K562 (cell line): Measurements from ENCODE around the gene PRAMEF1. TPM values are rescaled to one million over a fixed set of nuclear protein-coding genes. Genes with fewer than 3 reads are reported as not detected.
A peak's percentile ranks its signal among the peaks of the same experiment; 100 is the strongest.

ENCODE experiments used
- ATAC-seq: fragments of 200-7000 bp; cut with Tn5 transposase; 3 replicates; pipeline ENCODE4 v1.9.1; 2020; ENCODE audit warnings: moderate library complexity
- BruUV-seq: library from RNA; stranded (reverse); fragments of 400-500 nt; replicated peaks from 2 replicates; lab custom pipeline; 2021; lab: Mats Ljungman, UMichigan
- CTCF ChIA-PET: fragments of 300-600 bp; formaldehyde crosslinking; extraction: SDS; loops from one replicate; lab custom pipeline; 2021; ENCODE audit warnings: low intra/inter-chr PET ratio; lab: Yijun Ruan, JAX
- POLR2A ChIA-PET: fragments of 300-600, 350-650 bp; sonication (Branson Sonifier 250); formaldehyde crosslinking; extraction: SDS; loops from one replicate; lab custom pipeline; 2021; ENCODE audit warnings: antibody characterized with exemption, inconsistent platforms; lab: Yijun Ruan, JAX
- DNase-seq, 4 experiments: peaks; one replicate each; pipeline versions ENCODE4 v3.0.0 to v3.0.0-alpha.2; 2011 to 2018; ENCODE audit warnings: low spot score in 3 of 4, mixed read lengths in 3 of 4; ENCODE audit errors: extremely low read depth in 1 of 4
- FAIRE-seq: peaks from 2 replicates; lab custom pipeline; 2011; peaks lifted over from hg19 to GRCh38; lab: Jason Lieb, UNC
- H2AFZ ChIP-seq: 2 replicates; pipeline ENCODE4 v1.6.0; 2011; ENCODE audit warnings: low read depth, low read length, control low read depth, inconsistent platforms
- H3K27ac ChIP-seq: fragments of 200-600 bp; 3 replicates; pipeline ENCODE4 v1.8.0; 2011; ENCODE audit warnings: low read depth, mild to moderate bottlenecking, control low read depth, inconsistent platforms, low read length, moderate library complexity, mixed read lengths; ENCODE audit errors: extremely low read depth
- H3K27me3 ChIP-seq, 2 experiments: fragments of 300-600 bp in 1 of 2; 2 replicates in 1 of 2; 3 replicates in 1 of 2; pipeline versions ENCODE4 v1.6.0 to v1.8.0; 2011; ENCODE audit warnings: inconsistent platforms in 2 of 2, low read length in 2 of 2, mild to moderate bottlenecking in 1 of 2, mixed read lengths in 1 of 2, moderate library complexity in 1 of 2; ENCODE audit not compliant: control insufficient read depth in 2 of 2, insufficient read depth in 2 of 2
- H3K36me3 ChIP-seq: fragments of 300-600 bp; 3 replicates; pipeline ENCODE4 v1.8.0; 2011; ENCODE audit warnings: mild to moderate bottlenecking, low read length, inconsistent platforms; ENCODE audit not compliant: control insufficient read depth, insufficient read depth
- H3K4me1 ChIP-seq, 2 experiments: fragments of 200-600 bp in 1 of 2; replicated peaks in 1 of 2; 2 replicates in 1 of 2; 3 replicates in 1 of 2; pipeline versions ENCODE4 v1.5.1 to v1.8.0; 2011; ENCODE audit warnings: inconsistent platforms in 2 of 2, low read length in 2 of 2, mild to moderate bottlenecking in 1 of 2, mixed read lengths in 1 of 2, moderate library complexity in 1 of 2; ENCODE audit not compliant: control insufficient read depth in 2 of 2, insufficient read depth in 2 of 2
- H3K4me2 ChIP-seq: 2 replicates; pipeline ENCODE4 v1.6.1; 2011; ENCODE audit warnings: low read length, control low read depth, inconsistent platforms, mixed read lengths; ENCODE audit not compliant: insufficient read depth
- H3K4me3 ChIP-seq: fragments of 200-600 bp; sonication (generic), shearing (Covaris generic); 2 replicates; pipeline ENCODE4 v1.5.1; 2016; ENCODE audit warnings: control low read depth, inconsistent platforms
- H3K79me2 ChIP-seq: fragments of 200-600 bp; 3 replicates; pipeline ENCODE4 v1.8.0; 2011; ENCODE audit warnings: low read length, inconsistent platforms; ENCODE audit not compliant: control insufficient read depth, insufficient read depth
- H3K9ac ChIP-seq, 2 experiments: 2 replicates each; pipeline versions ENCODE4 v1.6.0 to v1.6.1; 2011; ENCODE audit warnings: low read depth in 2 of 2, low read length in 2 of 2, control low read depth in 1 of 2, inconsistent platforms in 1 of 2, mild to moderate bottlenecking in 1 of 2, mixed read lengths in 1 of 2; ENCODE audit not compliant: insufficient read depth in 1 of 2
- H3K9me1 ChIP-seq: one replicate; pipeline ENCODE4 v1.6.0; 2011; ENCODE audit warnings: inconsistent platforms, mild to moderate bottlenecking, low read length, moderate library complexity; ENCODE audit not compliant: control insufficient read depth, insufficient read depth
- H3K9me3 ChIP-seq: replicated peaks from 2 replicates; pipeline ENCODE4 v1.5.1; 2011; ENCODE audit warnings: low read depth, low read length, inconsistent platforms; ENCODE audit not compliant: control insufficient read depth, insufficient read depth
- H4K20me1 ChIP-seq: replicated peaks from 2 replicates; pipeline ENCODE4 v1.6.1; 2011; ENCODE audit warnings: low read length, inconsistent platforms, mixed read lengths; ENCODE audit not compliant: control insufficient read depth, insufficient read depth
- POLR2G ChIP-seq: fragments of 200-400 bp; formaldehyde crosslinking; IDR thresholded peaks from 2 replicates; pipeline ENCODE4 v1.6.1; 2017; ENCODE audit warnings: low read depth, mild to moderate bottlenecking, antibody characterized with exemption, low read length, moderate library complexity
- PRMT5 ChIP-seq: sonication (generic); formaldehyde crosslinking; IDR thresholded peaks from 2 replicates; pipeline ENCODE4 v1.5.0; 2020; ENCODE audit warnings: missing genetic modification reagents
- RFX1 ChIP-seq: fragments of 450-650 bp; IDR thresholded peaks from 2 replicates; pipeline ENCODE4 v1.6.1; 2016; ENCODE audit warnings: mild to moderate bottlenecking, moderate library complexity
- U2AF2 ChIP-seq: fragments of 200-400 bp; formaldehyde crosslinking; optimal IDR thresholded peaks from 2 replicates; pipeline ENCODE3; 2017; ENCODE audit warnings: low read depth, mild to moderate bottlenecking, low read length
- WGBS: fragments of 100-300 bp; shearing (Covaris generic); methylation state at CpG from one replicate; pipeline ENCODE4 v1.1.6; 2016; ENCODE audit warnings: low coverage, mixed read lengths; ENCODE audit not compliant: insufficient coverage; ENCODE audit errors: missing lambda C conversion rate; 5-methylcytosine and 5-hydroxymethylcytosine counted together
- in situ Hi-C: fragments of 300-500 bp; cut with MboI; formaldehyde crosslinking; loops from 4 replicates; pipeline ENCODE4 v1.15.0; 2018; ENCODE audit warnings: inconsistent platforms, mixed read lengths
- intact Hi-C: fragments of 100-400 bp; cut with micrococcal nuclease; formaldehyde crosslinking; loops from 2 replicates; pipeline ENCODE4 v1.14.2; 2022
- polyA plus RNA-seq, 8 experiments: library from polyadenylated mRNA; depleted of rRNA in 4 of 8; stranded (reverse) in 5 of 8; unstranded in 3 of 8; fragments of >200 nt; fragmentation: Nextera tagmentation in 2 of 8; fragmentation: Illumina TruSeq in 1 of 8; extraction: Ambion mirVana in 2 of 8; extraction: Trizol in 1 of 8; gene quantifications; 2 replicates each; pipeline versions ENCODE4 v1.2.1 to v1.2.3, GENCODE V29; 2011 to 2014; ENCODE audit warnings: inconsistent platforms in 1 of 8, missing spikeins in 1 of 8
- total RNA-seq, 7 experiments: library from RNA; depleted of rRNA in 6 of 7; stranded (reverse); fragments of >200 nt in 6 of 7; fragmentation: Illumina TruSeq in 2 of 7; extraction: Trizol in 2 of 7; gene quantifications; 2 replicates each; pipeline versions ENCODE4 v1.2.1 to v1.2.3, GENCODE V29; 2011 to 2021; ENCODE audit warnings: low replicate concordance in 1 of 7
- TF ChIP-seq, protein P1 (sequence below): fragments of 200-600 bp; sonication (generic); IDR thresholded peaks from one replicate; pipeline ENCODE4 v1.6.1; 2012; ENCODE audit warnings: mild to moderate bottlenecking, low read depth, low read length, inconsistent platforms
- TF ChIP-seq, protein P2 (sequence below): fragments of 200-800 bp; sonication (Bioruptor generic); IDR thresholded peaks from 2 replicates; pipeline ENCODE4 v1.6.1; 2017; ENCODE audit warnings: missing genetic modification characterization, missing compliant biosample characterization
- TF ChIP-seq, protein P3 (sequence below), 2 experiments: fragments of 450-650 bp; conservative IDR thresholded peaks; 2 replicates each; pipeline ENCODE4 v1.6.1; 2017; ENCODE audit warnings: mild to moderate bottlenecking in 2 of 2, moderate library complexity in 2 of 2

PRAMEF1 gene
- total and polyA plus RNA-seq, 9 of the 15 experiments (the other 6 are each of a cell fraction or from before 2014, with no cell fraction given): not detected

DNA sequence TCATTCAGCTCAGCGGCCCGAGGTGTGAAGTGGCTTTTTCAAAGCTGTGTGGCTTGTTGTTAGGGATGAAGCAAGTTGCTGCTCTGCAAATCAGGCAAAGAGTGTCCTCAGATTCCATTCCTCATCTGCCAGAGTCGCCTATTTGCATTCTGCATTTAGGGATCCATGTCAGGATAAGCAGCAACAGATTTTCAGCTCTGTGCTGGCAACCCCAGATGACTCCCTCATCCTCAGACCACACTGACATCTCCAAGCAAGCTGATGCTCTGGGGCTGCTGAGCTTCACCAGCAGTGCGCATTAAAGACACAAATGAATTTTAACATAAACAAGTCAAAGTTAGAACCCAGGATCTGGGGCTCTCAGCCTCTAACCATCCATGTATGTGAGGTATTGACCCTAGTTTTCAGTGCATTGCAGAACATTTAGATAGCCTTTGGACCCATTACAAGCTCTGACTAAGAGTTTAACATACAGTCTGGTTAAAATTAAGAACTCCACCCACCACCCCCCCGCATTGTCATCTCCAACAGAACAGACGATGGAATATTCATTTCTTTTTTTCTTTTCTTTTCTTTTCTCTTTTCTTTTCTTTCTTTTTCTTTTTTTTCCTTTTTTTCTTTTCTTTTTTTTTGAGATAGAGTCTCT lies 34.3 kb upstream of the PRAMEF1 start:
- no TSS peak for BruUV-seq
- H3K79me2 ChIP-seq: no peaks in the 10 kb centered on the region
- H3K4me2 ChIP-seq: no peak overlapping the region
- no peaks in the 10 kb centered on the region for H3K9me3 ChIP-seq
- no peaks in the 10 kb centered on the region for H3K9me1 ChIP-seq
- ChIA-PET CTCF (no interaction called here), POLR2A (interaction anchor here (0.7 to 1.4 kb wide), 5 partner anchors 10 to 722 kb away, joined by 3 to 7 read pairs (median 3); partner anchors contain the start of gene CFAP107)
- H3K27me3 ChIP-seq: peaks cover 13 to 41% of the 10 kb centered on the region in 2 experiments; a peak in 4 of 5 replicates
- DNase-seq: no peak
- no peak overlapping the region for H3K9ac ChIP-seq
- under 1% methylated on average over 6 of the region's 6 CpGs for WGBS
- TF ChIP-seq RFX1 (no peak), PRMT5 (no peak), POLR2G (no peak), U2AF2 (no peak)
- TF ChIP-seq, protein P1, sequence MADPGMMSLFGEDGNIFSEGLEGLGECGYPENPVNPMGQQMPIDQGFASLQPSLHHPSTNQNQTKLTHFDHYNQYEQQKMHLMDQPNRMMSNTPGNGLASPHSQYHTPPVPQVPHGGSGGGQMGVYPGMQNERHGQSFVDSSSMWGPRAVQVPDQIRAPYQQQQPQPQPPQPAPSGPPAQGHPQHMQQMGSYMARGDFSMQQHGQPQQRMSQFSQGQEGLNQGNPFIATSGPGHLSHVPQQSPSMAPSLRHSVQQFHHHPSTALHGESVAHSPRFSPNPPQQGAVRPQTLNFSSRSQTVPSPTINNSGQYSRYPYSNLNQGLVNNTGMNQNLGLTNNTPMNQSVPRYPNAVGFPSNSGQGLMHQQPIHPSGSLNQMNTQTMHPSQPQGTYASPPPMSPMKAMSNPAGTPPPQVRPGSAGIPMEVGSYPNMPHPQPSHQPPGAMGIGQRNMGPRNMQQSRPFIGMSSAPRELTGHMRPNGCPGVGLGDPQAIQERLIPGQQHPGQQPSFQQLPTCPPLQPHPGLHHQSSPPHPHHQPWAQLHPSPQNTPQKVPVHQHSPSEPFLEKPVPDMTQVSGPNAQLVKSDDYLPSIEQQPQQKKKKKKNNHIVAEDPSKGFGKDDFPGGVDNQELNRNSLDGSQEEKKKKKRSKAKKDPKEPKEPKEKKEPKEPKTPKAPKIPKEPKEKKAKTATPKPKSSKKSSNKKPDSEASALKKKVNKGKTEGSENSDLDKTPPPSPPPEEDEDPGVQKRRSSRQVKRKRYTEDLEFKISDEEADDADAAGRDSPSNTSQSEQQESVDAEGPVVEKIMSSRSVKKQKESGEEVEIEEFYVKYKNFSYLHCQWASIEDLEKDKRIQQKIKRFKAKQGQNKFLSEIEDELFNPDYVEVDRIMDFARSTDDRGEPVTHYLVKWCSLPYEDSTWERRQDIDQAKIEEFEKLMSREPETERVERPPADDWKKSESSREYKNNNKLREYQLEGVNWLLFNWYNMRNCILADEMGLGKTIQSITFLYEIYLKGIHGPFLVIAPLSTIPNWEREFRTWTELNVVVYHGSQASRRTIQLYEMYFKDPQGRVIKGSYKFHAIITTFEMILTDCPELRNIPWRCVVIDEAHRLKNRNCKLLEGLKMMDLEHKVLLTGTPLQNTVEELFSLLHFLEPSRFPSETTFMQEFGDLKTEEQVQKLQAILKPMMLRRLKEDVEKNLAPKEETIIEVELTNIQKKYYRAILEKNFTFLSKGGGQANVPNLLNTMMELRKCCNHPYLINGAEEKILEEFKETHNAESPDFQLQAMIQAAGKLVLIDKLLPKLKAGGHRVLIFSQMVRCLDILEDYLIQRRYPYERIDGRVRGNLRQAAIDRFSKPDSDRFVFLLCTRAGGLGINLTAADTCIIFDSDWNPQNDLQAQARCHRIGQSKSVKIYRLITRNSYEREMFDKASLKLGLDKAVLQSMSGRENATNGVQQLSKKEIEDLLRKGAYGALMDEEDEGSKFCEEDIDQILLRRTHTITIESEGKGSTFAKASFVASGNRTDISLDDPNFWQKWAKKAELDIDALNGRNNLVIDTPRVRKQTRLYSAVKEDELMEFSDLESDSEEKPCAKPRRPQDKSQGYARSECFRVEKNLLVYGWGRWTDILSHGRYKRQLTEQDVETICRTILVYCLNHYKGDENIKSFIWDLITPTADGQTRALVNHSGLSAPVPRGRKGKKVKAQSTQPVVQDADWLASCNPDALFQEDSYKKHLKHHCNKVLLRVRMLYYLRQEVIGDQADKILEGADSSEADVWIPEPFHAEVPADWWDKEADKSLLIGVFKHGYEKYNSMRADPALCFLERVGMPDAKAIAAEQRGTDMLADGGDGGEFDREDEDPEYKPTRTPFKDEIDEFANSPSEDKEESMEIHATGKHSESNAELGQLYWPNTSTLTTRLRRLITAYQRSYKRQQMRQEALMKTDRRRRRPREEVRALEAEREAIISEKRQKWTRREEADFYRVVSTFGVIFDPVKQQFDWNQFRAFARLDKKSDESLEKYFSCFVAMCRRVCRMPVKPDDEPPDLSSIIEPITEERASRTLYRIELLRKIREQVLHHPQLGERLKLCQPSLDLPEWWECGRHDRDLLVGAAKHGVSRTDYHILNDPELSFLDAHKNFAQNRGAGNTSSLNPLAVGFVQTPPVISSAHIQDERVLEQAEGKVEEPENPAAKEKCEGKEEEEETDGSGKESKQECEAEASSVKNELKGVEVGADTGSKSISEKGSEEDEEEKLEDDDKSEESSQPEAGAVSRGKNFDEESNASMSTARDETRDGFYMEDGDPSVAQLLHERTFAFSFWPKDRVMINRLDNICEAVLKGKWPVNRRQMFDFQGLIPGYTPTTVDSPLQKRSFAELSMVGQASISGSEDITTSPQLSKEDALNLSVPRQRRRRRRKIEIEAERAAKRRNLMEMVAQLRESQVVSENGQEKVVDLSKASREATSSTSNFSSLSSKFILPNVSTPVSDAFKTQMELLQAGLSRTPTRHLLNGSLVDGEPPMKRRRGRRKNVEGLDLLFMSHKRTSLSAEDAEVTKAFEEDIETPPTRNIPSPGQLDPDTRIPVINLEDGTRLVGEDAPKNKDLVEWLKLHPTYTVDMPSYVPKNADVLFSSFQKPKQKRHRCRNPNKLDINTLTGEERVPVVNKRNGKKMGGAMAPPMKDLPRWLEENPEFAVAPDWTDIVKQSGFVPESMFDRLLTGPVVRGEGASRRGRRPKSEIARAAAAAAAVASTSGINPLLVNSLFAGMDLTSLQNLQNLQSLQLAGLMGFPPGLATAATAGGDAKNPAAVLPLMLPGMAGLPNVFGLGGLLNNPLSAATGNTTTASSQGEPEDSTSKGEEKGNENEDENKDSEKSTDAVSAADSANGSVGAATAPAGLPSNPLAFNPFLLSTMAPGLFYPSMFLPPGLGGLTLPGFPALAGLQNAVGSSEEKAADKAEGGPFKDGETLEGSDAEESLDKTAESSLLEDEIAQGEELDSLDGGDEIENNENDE: no peak
- TF ChIP-seq, protein P2, sequence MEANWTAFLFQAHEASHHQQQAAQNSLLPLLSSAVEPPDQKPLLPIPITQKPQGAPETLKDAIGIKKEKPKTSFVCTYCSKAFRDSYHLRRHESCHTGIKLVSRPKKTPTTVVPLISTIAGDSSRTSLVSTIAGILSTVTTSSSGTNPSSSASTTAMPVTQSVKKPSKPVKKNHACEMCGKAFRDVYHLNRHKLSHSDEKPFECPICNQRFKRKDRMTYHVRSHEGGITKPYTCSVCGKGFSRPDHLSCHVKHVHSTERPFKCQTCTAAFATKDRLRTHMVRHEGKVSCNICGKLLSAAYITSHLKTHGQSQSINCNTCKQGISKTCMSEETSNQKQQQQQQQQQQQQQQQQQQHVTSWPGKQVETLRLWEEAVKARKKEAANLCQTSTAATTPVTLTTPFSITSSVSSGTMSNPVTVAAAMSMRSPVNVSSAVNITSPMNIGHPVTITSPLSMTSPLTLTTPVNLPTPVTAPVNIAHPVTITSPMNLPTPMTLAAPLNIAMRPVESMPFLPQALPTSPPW (CRISPR knock-in tag): peak; percentile 38
- TF ChIP-seq, protein P3, sequence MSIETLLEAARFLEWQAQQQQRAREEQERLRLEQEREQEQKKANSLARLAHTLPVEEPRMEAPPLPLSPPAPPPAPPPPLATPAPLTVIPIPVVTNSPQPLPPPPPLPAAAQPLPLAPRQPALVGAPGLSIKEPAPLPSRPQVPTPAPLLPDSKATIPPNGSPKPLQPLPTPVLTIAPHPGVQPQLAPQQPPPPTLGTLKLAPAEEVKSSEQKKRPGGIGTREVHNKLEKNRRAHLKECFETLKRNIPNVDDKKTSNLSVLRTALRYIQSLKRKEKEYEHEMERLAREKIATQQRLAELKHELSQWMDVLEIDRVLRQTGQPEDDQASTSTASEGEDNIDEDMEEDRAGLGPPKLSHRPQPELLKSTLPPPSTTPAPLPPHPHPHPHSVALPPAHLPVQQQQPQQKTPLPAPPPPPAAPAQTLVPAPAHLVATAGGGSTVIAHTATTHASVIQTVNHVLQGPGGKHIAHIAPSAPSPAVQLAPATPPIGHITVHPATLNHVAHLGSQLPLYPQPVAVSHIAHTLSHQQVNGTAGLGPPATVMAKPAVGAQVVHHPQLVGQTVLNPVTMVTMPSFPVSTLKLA (conservative IDR thresholded peaks at IDR 0.05): no peak
- H4K20me1 ChIP-seq: no peaks in the 10 kb centered on the region
- in situ Hi-C loops (no loop called here), intact Hi-C loops (no loop called here)
- no peak overlapping the region for H2AFZ ChIP-seq
- ATAC-seq: no peak
- no peaks in the 10 kb centered on the region for H3K36me3 ChIP-seq
- FAIRE-seq: no peak
- no peak overlapping the region for H3K4me3 ChIP-seq
- no peaks in the 10 kb centered on the region; a peak in 1 of 5 replicates for H3K4me1 ChIP-seq
- H3K27ac ChIP-seq: no peak overlapping the region
